ENCODE measurements around the gene NELFCD. TPM values are rescaled to one million over a fixed set of nuclear protein-coding genes. Genes with fewer than 3 reads are reported as not detected.

Gene NELFCD
- polyA plus RNA-seq, 10 donors, result 46.2 to 80.5 (median 59.5) TPM

GRCh38 chr20:59043698-59044097 is 62.6 kb downstream of the NELFCD start:
- DNase-seq, result no peak

GRCh38 chr20:59044295-59044694 is 63.2 kb downstream of the NELFCD start:
- no peak for DNase-seq

Other genes starting within 250 kb of the NELFCD start
- 1 to 10 TPM; 1.5 to 4.1 (median 2.1) TPM for gene GNAS-AS1, start 130.4 kb upstream of the NELFCD start, polyA plus RNA-seq (ENCODE audit: insufficient read length in 10 of 10)
- 1,000 to 10,000 TPM; 3,040 to 3,735 (median 3,379) TPM for gene GNAS, start 128.5 kb upstream of the NELFCD start, polyA plus RNA-seq (ENCODE audit: insufficient read length in 10 of 10)
- gene CTSZ, start 26.0 kb downstream of the NELFCD start, polyA plus RNA-seq (ENCODE audit: insufficient read length in 10 of 10), result 10 to 100 TPM; 58.6 to 98.5 (median 71.9) TPM
- 1 to 10 TPM in 3 of 10 donors, under 1 TPM in 7; 0.32 to 1.4 (median 0.83) TPM for gene TUBB1, start 38.2 kb downstream of the NELFCD start, polyA plus RNA-seq (ENCODE audit: insufficient read length in 10 of 10)
- 100 to 1,000 TPM; 157 to 199 (median 173) TPM for gene ATP5F1E, start 51.1 kb downstream of the NELFCD start, polyA plus RNA-seq (ENCODE audit: insufficient read length in 10 of 10)
- gene PRELID3B, start 61.5 kb downstream of the NELFCD start, polyA plus RNA-seq (ENCODE audit: insufficient read length in 10 of 10), result 10 to 100 TPM; 42.7 to 59.0 (median 51.0) TPM
- under 1 TPM; 0.05 to 0.86 (median 0.17) TPM for gene ZNF831, start 182.6 kb downstream of the NELFCD start, polyA plus RNA-seq (ENCODE audit: insufficient read length in 10 of 10)

Data from muscle of back (tissue), 11 donors.